ENCODE results near the gene GRXCR2.
A peak's percentile ranks its signal among the peaks of the same experiment; 100 is the strongest.
"Not testable (repeated sequence)": the region's sequence is repeated elsewhere in the genome, so short reads cannot be mapped to it uniquely, and the experiment has no call there.

The GRXCR2 gene

GRCh38 chr5:145847499-145848497 is 25.0 kb downstream of the GRXCR2 start:
- H3K27me3 ChIP-seq (ENCODE audit: control insufficient read depth, insufficient read depth, low read length): no peaks in the 10 kb centered on the region
- no peak overlapping the region for H3K4me3 ChIP-seq (ENCODE audit: low read length)
- no peaks in the 10 kb centered on the region for H3K36me3 ChIP-seq (ENCODE audit: control insufficient read depth, insufficient read depth, low read length)
- no peak overlapping the region for H3K27ac ChIP-seq (ENCODE audit: low read depth, low read length)
- no peaks in the 10 kb centered on the region for H3K4me1 ChIP-seq (ENCODE audit: control insufficient read depth, insufficient read depth, low read length)
- H3K9ac ChIP-seq (ENCODE audit: low read length): no peak overlapping the region

GRCh38 chr5:145846081-145846480 is 26.7 kb downstream of the GRXCR2 start:
- Histone ChIP-seq H3K4me3 (ENCODE audit: low read length) (no peak overlapping the region), H3K36me3 (ENCODE audit: control insufficient read depth, insufficient read depth, low read length) (no peaks in the 10 kb centered on the region), H3K27ac (ENCODE audit: low read depth, low read length) (no peak overlapping the region), H3K9ac (ENCODE audit: low read length) (no peak overlapping the region), H3K4me1 (ENCODE audit: control insufficient read depth, insufficient read depth, low read length) (no peaks in the 10 kb centered on the region), H3K27me3 (ENCODE audit: control insufficient read depth, insufficient read depth, low read length) (no peaks in the 10 kb centered on the region)

GRCh38 chr5:145841299-145841698 is 31.5 kb downstream of the GRXCR2 start:
- no peaks in the 10 kb centered on the region for H3K27me3 ChIP-seq (ENCODE audit: control insufficient read depth, insufficient read depth, low read length)
- H3K36me3 ChIP-seq (ENCODE audit: control insufficient read depth, insufficient read depth, low read length): no peaks in the 10 kb centered on the region
- no peak overlapping the region for H3K9ac ChIP-seq (ENCODE audit: low read length)
- no peak overlapping the region for H3K27ac ChIP-seq (ENCODE audit: low read depth, low read length)
- no peaks in the 10 kb centered on the region for H3K4me1 ChIP-seq (ENCODE audit: control insufficient read depth, insufficient read depth, low read length)
- H3K4me3 ChIP-seq (ENCODE audit: low read length): no peak overlapping the region

- no peak overlapping the region for H3K9ac ChIP-seq (ENCODE audit: low read length)
- no peaks in the 10 kb centered on the region for H3K4me1 ChIP-seq (ENCODE audit: control insufficient read depth, insufficient read depth, low read length)
- H3K4me3 ChIP-seq (ENCODE audit: low read length): no peak overlapping the region
- no peaks in the 10 kb centered on the region for H3K27me3 ChIP-seq (ENCODE audit: control insufficient read depth, insufficient read depth, low read length)
- no peak overlapping the region for H3K27ac ChIP-seq (ENCODE audit: low read depth, low read length)
- no peaks in the 10 kb centered on the region for H3K36me3 ChIP-seq (ENCODE audit: control insufficient read depth, insufficient read depth, low read length)
These were observed 32.2 kb downstream of the GRXCR2 start for GRCh38 chr5:145840458-145841132.

GRCh38 chr5:145838276-145838675 is 34.5 kb downstream of the GRXCR2 start:
- no peak overlapping the region for H3K9ac ChIP-seq (ENCODE audit: low read length)
- no peak overlapping the region for H3K27ac ChIP-seq (ENCODE audit: low read depth, low read length)

GRCh38 chr5:145836241-145836640 is 36.6 kb downstream of the GRXCR2 start:
- not testable (repeated sequence) for H3K27me3 ChIP-seq (ENCODE audit: control insufficient read depth, insufficient read depth, low read length); H3K9ac ChIP-seq (ENCODE audit: low read length); H3K36me3 ChIP-seq (ENCODE audit: control insufficient read depth, insufficient read depth, low read length); H3K27ac ChIP-seq (ENCODE audit: low read depth, low read length); H3K4me1 ChIP-seq (ENCODE audit: control insufficient read depth, insufficient read depth, low read length)
- H3K4me3 ChIP-seq (ENCODE audit: low read length): peak overlapping the region; percentile 95

More at GRCh38 chr5:145838276-145838675, 34.5 kb downstream of the GRXCR2 start:
- no peaks in the 10 kb centered on the region for H3K36me3 ChIP-seq (ENCODE audit: control insufficient read depth, insufficient read depth, low read length)
- H3K4me1 ChIP-seq (ENCODE audit: control insufficient read depth, insufficient read depth, low read length): no peaks in the 10 kb centered on the region
- no peaks in the 10 kb centered on the region for H3K27me3 ChIP-seq (ENCODE audit: control insufficient read depth, insufficient read depth, low read length)
- H3K4me3 ChIP-seq (ENCODE audit: low read length): no peak overlapping the region

GRCh38 chr5:145835848-145836239 is 37.0 kb downstream of the GRXCR2 start:
- Histone ChIP-seq H3K27me3 (ENCODE audit: control insufficient read depth, insufficient read depth, low read length) (no peaks in the 10 kb centered on the region), H3K4me3 (ENCODE audit: low read length) (peak overlapping the region; percentile 95), H3K9ac (ENCODE audit: low read length) (peak overlapping the region; percentile 51), H3K4me1 (ENCODE audit: control insufficient read depth, insufficient read depth, low read length) (no peaks in the 10 kb centered on the region), H3K27ac (ENCODE audit: low read depth, low read length) (peak overlapping the region; percentile 69), H3K36me3 (ENCODE audit: control insufficient read depth, insufficient read depth, low read length) (no peaks in the 10 kb centered on the region)

GRCh38 chr5:145834917-145835847 is 37.6 kb downstream of the GRXCR2 start, which contains the start of gene PRELID2:
Gene PRELID2, minus strand, starts transcription at chr5:145835342. Its CDS starts 91 bp downstream, at chr5:145835251.
- Histone ChIP-seq H3K27ac (ENCODE audit: low read depth, low read length) (peak within 1 kb of the TSS; percentile 69), H3K36me3 (ENCODE audit: control insufficient read depth, insufficient read depth, low read length) (no peaks in the 10 kb centered on the region), H3K4me1 (ENCODE audit: control insufficient read depth, insufficient read depth, low read length) (no peaks in the 10 kb centered on the region), H3K9ac (ENCODE audit: low read length) (peak within 1 kb of the TSS; percentile 67), H3K4me3 (ENCODE audit: low read length) (peak within 1 kb of the TSS; percentile 95), H3K27me3 (ENCODE audit: control insufficient read depth, insufficient read depth, low read length) (no peaks in the 10 kb centered on the region)

GRCh38 chr5:145834554-145834916 is 38.3 kb downstream of the GRXCR2 start:
- H3K36me3 ChIP-seq (ENCODE audit: control insufficient read depth, insufficient read depth, low read length): no peaks in the 10 kb centered on the region
- peak overlapping the region; percentile 69 for H3K27ac ChIP-seq (ENCODE audit: low read depth, low read length)
- H3K4me3 ChIP-seq (ENCODE audit: low read length): peak overlapping the region; percentile 95
- H3K4me1 ChIP-seq (ENCODE audit: control insufficient read depth, insufficient read depth, low read length): no peaks in the 10 kb centered on the region
- H3K9ac ChIP-seq (ENCODE audit: low read length): peak overlapping the region; percentile 67
- no peaks in the 10 kb centered on the region for H3K27me3 ChIP-seq (ENCODE audit: control insufficient read depth, insufficient read depth, low read length)

GRCh38 chr5:145833631-145834200 is 39.1 kb downstream of the GRXCR2 start:
- no peak overlapping the region for H3K27ac ChIP-seq (ENCODE audit: low read depth, low read length)

GRCh38 chr5:145830594-145830993 is 42.2 kb downstream of the GRXCR2 start:
- Histone ChIP-seq H3K9ac (ENCODE audit: low read length) (no peak overlapping the region), H3K4me1 (ENCODE audit: control insufficient read depth, insufficient read depth, low read length) (no peaks in the 10 kb centered on the region), H3K36me3 (ENCODE audit: control insufficient read depth, insufficient read depth, low read length) (no peaks in the 10 kb centered on the region), H3K4me3 (ENCODE audit: low read length) (no peak overlapping the region), H3K27me3 (ENCODE audit: control insufficient read depth, insufficient read depth, low read length) (no peaks in the 10 kb centered on the region), H3K27ac (ENCODE audit: low read depth, low read length) (no peak overlapping the region)

More at GRCh38 chr5:145833631-145834200, 39.1 kb downstream of the GRXCR2 start:
- Histone ChIP-seq H3K27me3 (ENCODE audit: control insufficient read depth, insufficient read depth, low read length) (no peaks in the 10 kb centered on the region), H3K9ac (ENCODE audit: low read length) (no peak overlapping the region), H3K36me3 (ENCODE audit: control insufficient read depth, insufficient read depth, low read length) (no peaks in the 10 kb centered on the region), H3K4me3 (ENCODE audit: low read length) (peak overlapping the region; percentile 10), H3K4me1 (ENCODE audit: control insufficient read depth, insufficient read depth, low read length) (no peaks in the 10 kb centered on the region)

All from rectal smooth muscle tissue (tissue), 1 donor.